ENCODE measurements around the gene CRISP3. TPM values are rescaled to one million over a fixed set of nuclear protein-coding genes. Genes with fewer than 3 reads are reported as not detected.

CRISP3 gene
- total RNA-seq, 1 donor from 2014 or later = not detected

DNA sequence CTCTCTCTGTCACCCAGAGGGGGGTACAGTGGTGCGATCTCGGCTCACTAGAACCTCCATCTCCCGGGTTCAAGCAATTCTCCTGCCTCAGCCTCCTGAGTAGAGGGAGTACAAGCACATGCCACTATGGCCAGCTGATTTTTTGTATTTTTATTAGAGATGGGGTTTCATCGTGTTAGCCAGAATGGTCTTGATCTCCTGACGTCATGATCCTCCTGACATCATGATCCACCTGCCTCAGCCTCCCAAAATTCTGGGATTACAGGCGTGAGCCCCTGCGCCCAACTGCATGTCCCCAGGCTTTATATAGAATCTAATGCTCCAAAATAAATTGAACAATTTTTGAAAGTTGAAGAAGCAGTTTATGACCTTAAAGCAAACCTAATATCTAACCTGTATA is 23.8 kb downstream of the CRISP3 start:
- Mint-ChIP-seq H3K4me1 (ENCODE audit: low read depth, unreplicated experiment) (no peaks in the 10 kb centered on the region), H3K4me3 (ENCODE audit: unreplicated experiment) (no peak overlapping the region), H3K36me3 (ENCODE audit: low read depth, unreplicated experiment) (no peaks in the 10 kb centered on the region), H3K9me3 (ENCODE audit: unreplicated experiment) (peaks cover 1% of the 10 kb centered on the region), H3K27me3 (ENCODE audit: low read depth, unreplicated experiment) (no peaks in the 10 kb centered on the region), H3K27ac (ENCODE audit: unreplicated experiment) (no peak overlapping the region)
- H3K4me2 ChIP-seq (ENCODE audit: low read length) = no peak overlapping the region
- no peaks in the 10 kb centered on the region for H3K27me3 ChIP-seq (ENCODE audit: insufficient read depth, low read length)
- H3K36me3 ChIP-seq (ENCODE audit: insufficient read depth, low read length) = no peaks in the 10 kb centered on the region
- H3K79me2 ChIP-seq (ENCODE audit: insufficient read depth, low read length) = no peaks in the 10 kb centered on the region
- H3K27ac ChIP-seq (ENCODE audit: low read depth, low read length) = no peak overlapping the region
- no peak overlapping the region for H2AFZ ChIP-seq (ENCODE audit: low read depth, low read length)
- no peak for TF ChIP-seq EZH2 (IDR thresholded peaks at IDR 0.05; ENCODE audit: insufficient read depth, low read length)
- no peak for TF ChIP-seq CTCF (IDR thresholded peaks at IDR 0.05; ENCODE audit: insufficient read depth, low read depth, low read length)
- H3K4me1 ChIP-seq (ENCODE audit: insufficient read depth, low read length) = no peaks in the 10 kb centered on the region
- no peaks in the 10 kb centered on the region for H4K20me1 ChIP-seq (ENCODE audit: insufficient read depth, low read length)
- no peak for DNase-seq (ENCODE audit: low read depth)
- no peak for FAIRE-seq
- H3K4me3 ChIP-seq (ENCODE audit: insufficient read depth, low read depth, low read length) = no peak overlapping the region
- H3K9ac ChIP-seq (ENCODE audit: low read length) = no peak overlapping the region
- H3K9me3 ChIP-seq (ENCODE audit: insufficient read depth, low read depth, low read length) = peaks cover 4% of the 10 kb centered on the region

- Histone ChIP-seq H3K4me1 (ENCODE audit: insufficient read depth, low read length) (no peaks in the 10 kb centered on the region), H3K4me2 (ENCODE audit: low read length) (peak within 1 kb of the TSS; percentile 26), H3K36me3 (ENCODE audit: insufficient read depth, low read length) (no peaks in the 10 kb centered on the region), H3K27ac (ENCODE audit: low read depth, low read length) (no peak within 1 kb of the TSS), H3K9ac (ENCODE audit: low read length) (no peak within 1 kb of the TSS), H3K4me3 (ENCODE audit: insufficient read depth, low read depth, low read length) (no peak within 1 kb of the TSS), H3K9me3 (ENCODE audit: insufficient read depth, low read depth, low read length) (no peaks in the 10 kb centered on the region), H4K20me1 (ENCODE audit: insufficient read depth, low read length) (no peaks in the 10 kb centered on the region), H2AFZ (ENCODE audit: low read depth, low read length) (peak within 1 kb of the TSS; percentile 41), H3K79me2 (ENCODE audit: insufficient read depth, low read length) (no peaks in the 10 kb centered on the region), H3K27me3 (ENCODE audit: insufficient read depth, low read length) (no peaks in the 10 kb centered on the region)
- no peak within 1 kb of the TSS for H3K27ac Mint-ChIP-seq (ENCODE audit: unreplicated experiment)
- H3K36me3 Mint-ChIP-seq (ENCODE audit: low read depth, unreplicated experiment) = no peaks in the 10 kb centered on the region
- TF ChIP-seq CTCF (IDR thresholded peaks at IDR 0.05; ENCODE audit: insufficient read depth, low read depth, low read length) (no peak), EZH2 (IDR thresholded peaks at IDR 0.05; ENCODE audit: insufficient read depth, low read length) (no peak)
- H3K9me3 Mint-ChIP-seq (ENCODE audit: unreplicated experiment) = no peaks in the 10 kb centered on the region
- H3K4me1 Mint-ChIP-seq (ENCODE audit: low read depth, unreplicated experiment) = no peaks in the 10 kb centered on the region
- FAIRE-seq = no peak
- no peaks in the 10 kb centered on the region for H3K27me3 Mint-ChIP-seq (ENCODE audit: low read depth, unreplicated experiment)
- no peak within 1 kb of the TSS for H3K4me3 Mint-ChIP-seq (ENCODE audit: unreplicated experiment)
- no peak for DNase-seq (ENCODE audit: low read depth)
These were observed 30.8 kb downstream of the CRISP3 start, which contains the start of gene CRISP2 for GRCh38 chr6:49713346-49713745. Gene CRISP2, minus strand, starts transcription at chr6:49713543. Its CDS starts 4,347 bp downstream, at chr6:49709196.

GRCh38 chr6:49698478-49698877 is 45.7 kb downstream of the CRISP3 start:
- no peak for FAIRE-seq

More at GRCh38 chr6:49698478-49698877, 45.7 kb downstream of the CRISP3 start:
- H3K4me3 ChIP-seq (ENCODE audit: insufficient read depth, low read depth, low read length) = no peak overlapping the region
- Mint-ChIP-seq H3K27ac (ENCODE audit: unreplicated experiment) (no peak overlapping the region), H3K36me3 (ENCODE audit: low read depth, unreplicated experiment) (no peaks in the 10 kb centered on the region), H3K9me3 (ENCODE audit: unreplicated experiment) (peaks cover 5% of the 10 kb centered on the region), H3K4me1 (ENCODE audit: low read depth, unreplicated experiment) (peaks cover 2% of the 10 kb centered on the region), H3K4me3 (ENCODE audit: unreplicated experiment) (no peak overlapping the region), H3K27me3 (ENCODE audit: low read depth, unreplicated experiment) (no peaks in the 10 kb centered on the region)
- no peak overlapping the region for H3K27ac ChIP-seq (ENCODE audit: low read depth, low read length)
- no peak overlapping the region for H3K9ac ChIP-seq (ENCODE audit: low read length)
- no peaks in the 10 kb centered on the region for H3K27me3 ChIP-seq (ENCODE audit: insufficient read depth, low read length)
- H3K4me2 ChIP-seq (ENCODE audit: low read length) = no peak overlapping the region
- no peaks in the 10 kb centered on the region for H4K20me1 ChIP-seq (ENCODE audit: insufficient read depth, low read length)
- H3K9me3 ChIP-seq (ENCODE audit: insufficient read depth, low read depth, low read length) = no peaks in the 10 kb centered on the region
- no peak for DNase-seq (ENCODE audit: low read depth)
- TF ChIP-seq EZH2 (IDR thresholded peaks at IDR 0.05; ENCODE audit: insufficient read depth, low read length) (no peak), CTCF (IDR thresholded peaks at IDR 0.05; ENCODE audit: insufficient read depth, low read depth, low read length) (no peak)
- H3K4me1 ChIP-seq (ENCODE audit: insufficient read depth, low read length) = no peaks in the 10 kb centered on the region
- H3K79me2 ChIP-seq (ENCODE audit: insufficient read depth, low read length) = no peaks in the 10 kb centered on the region
- no peaks in the 10 kb centered on the region for H3K36me3 ChIP-seq (ENCODE audit: insufficient read depth, low read length)
- H2AFZ ChIP-seq (ENCODE audit: low read depth, low read length) = no peak overlapping the region
